Small intestine (tissue), 7 donors: ENCODE results near the gene SLC38A5. TPM values are rescaled to one million over a fixed set of nuclear protein-coding genes. Genes with fewer than 3 reads are reported as not detected.

ENCODE experiments used
- DNase-seq, 2 donors: peaks; one replicate each; pipeline versions ENCODE4 v3.0.0 to v3.0.0-alpha.2; 2013
- FAIRE-seq: peaks from 2 replicates; lab custom pipeline; 2012; peaks lifted over from hg19 to GRCh38; lab: Jason Lieb, UNC
- H3K27ac ChIP-seq, 3 donors: one replicate each; pipeline ENCODE4 v1.5.1; 2013; ENCODE audit warnings: low read length in 2 of 3, mild to moderate bottlenecking in 2 of 3, control low read depth in 1 of 3, inconsistent platforms in 1 of 3, low read depth in 1 of 3, moderate library complexity in 1 of 3
- H3K27me3 ChIP-seq, 3 donors: one replicate each; pipeline ENCODE4 v1.6.1; 2013; ENCODE audit warnings: low read length in 3 of 3, inconsistent platforms in 1 of 3; ENCODE audit not compliant: control insufficient read depth in 3 of 3, insufficient read depth in 3 of 3
- H3K36me3 ChIP-seq, 3 donors: one replicate each; pipeline ENCODE4 v1.6.1; 2013; ENCODE audit warnings: low read length in 3 of 3, inconsistent platforms in 1 of 3, low read depth in 1 of 3, mild to moderate bottlenecking in 1 of 3, moderate library complexity in 1 of 3; ENCODE audit not compliant: control insufficient read depth in 3 of 3, insufficient read depth in 2 of 3
- H3K4me1 ChIP-seq, 3 donors: one replicate each; pipeline ENCODE4 v1.6.1; 2013; ENCODE audit warnings: low read length in 2 of 3, inconsistent platforms in 1 of 3, low read depth in 1 of 3, mild to moderate bottlenecking in 1 of 3, moderate library complexity in 1 of 3; ENCODE audit not compliant: control insufficient read depth in 3 of 3, insufficient read depth in 2 of 3
- H3K4me3 ChIP-seq, 3 donors: one replicate each; pipeline ENCODE4 v1.5.1; 2013; ENCODE audit warnings: low read length in 3 of 3, control low read depth in 1 of 3, inconsistent platforms in 1 of 3, low read depth in 1 of 3, mild to moderate bottlenecking in 1 of 3, moderate library complexity in 1 of 3
- H3K9me3 ChIP-seq, 2 donors: one replicate each; pipeline ENCODE4 v1.6.1; 2013; ENCODE audit warnings: low read depth in 1 of 2, low read length in 1 of 2; ENCODE audit not compliant: control insufficient read depth in 2 of 2, insufficient read depth in 1 of 2
- WGBS, 3 donors: extraction: QIAGEN DNeasy Blood & Tissue Kit; methylation state at CpG; one replicate each; pipeline ENCODE4 v1.1.7; 2013; 5-methylcytosine and 5-hydroxymethylcytosine counted together
- polyA plus RNA-seq, 4 donors: library from polyadenylated mRNA; stranded (reverse) in 3 of 4; unstranded in 1 of 4; fragments of 200-250 nt in 3 of 4; fragments of 120-200 nt in 1 of 4; gene quantifications; one replicate each; pipeline versions ENCODE4 v1.2.1 to v1.2.3, GENCODE V29; 2013
- donor health status: healthy with polysubstance abuse.
- donor health status: control.
- donor health status: control.
- donor health status: Bipolar disorder and iron deficiency.
- donor health status: healthy.

The SLC38A5 gene
- polyA plus RNA-seq, 4 donors: 2.0 to 77.7 (median 32.6) TPM

- H3K4me1 ChIP-seq: no peaks in the 10 kb centered on the region
- H3K9me3 ChIP-seq: no peaks in the 10 kb centered on the region
- no peak overlapping the region for H3K27ac ChIP-seq
- peaks cover 3 to 37% (median 4%) of the 10 kb centered on the region in 3 donors for H3K36me3 ChIP-seq
- no peak overlapping the region for H3K4me3 ChIP-seq
- FAIRE-seq: no peak
- no peak for DNase-seq
- no peaks in the 10 kb centered on the region for H3K27me3 ChIP-seq
- WGBS, 3 donors: 69 to 91% (median 85%) methylated on average over 4 of the region's 4 CpGs
Observed at GRCh38 chrX:48513670-48514069, 43.6 kb upstream of the SLC38A5 start.

GRCh38 chrX:48512371-48512935 lies 42.4 kb upstream of the SLC38A5 start:
- 87 to 96% (median 95%) methylated on average over 15 to 20 of the region's 20 CpGs for WGBS, 3 donors
- Histone ChIP-seq H3K27me3 (no peaks in the 10 kb centered on the region), H3K4me3 (no peak overlapping the region), H3K9me3 (no peaks in the 10 kb centered on the region), H3K4me1 (no peaks in the 10 kb centered on the region), H3K36me3 (peaks cover 3 to 37% (median 4%) of the 10 kb centered on the region in 3 donors), H3K27ac (no peak overlapping the region)
- DNase-seq (no peak), FAIRE-seq (no peak)

DNA sequence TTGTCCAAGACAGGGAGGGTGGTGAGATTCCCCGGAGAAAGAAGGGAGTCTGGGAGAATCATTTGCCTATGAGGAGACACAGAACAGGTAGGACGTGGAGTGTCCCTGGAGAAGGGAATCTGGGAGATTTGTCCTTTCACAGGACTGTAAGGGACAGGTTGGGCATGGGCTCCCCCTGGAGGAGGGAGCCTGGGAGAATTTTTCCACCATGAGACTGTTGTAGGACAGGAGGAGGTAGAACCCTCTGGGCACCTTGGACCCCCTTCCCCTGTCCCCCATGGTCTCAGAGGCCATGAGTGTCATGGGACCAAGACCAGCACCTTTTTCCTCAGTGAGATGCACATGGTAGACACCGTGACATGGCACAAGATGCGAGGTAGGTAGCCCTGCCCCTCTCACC lies 41.5 kb upstream of the SLC38A5 start:
- H3K9me3 ChIP-seq: no peaks in the 10 kb centered on the region
- FAIRE-seq (no peak), DNase-seq (peak in 1 of 2 donors; percentile 28)
- H3K4me3 ChIP-seq: no peak overlapping the region
- no peak overlapping the region for H3K27ac ChIP-seq
- no peaks in the 10 kb centered on the region for H3K4me1 ChIP-seq
- H3K36me3 ChIP-seq: peaks cover 3 to 31% (median 4%) of the 10 kb centered on the region in 3 donors
- WGBS, 3 donors: 34 to 73% (median 55%) methylated on average over 4 of the region's 4 CpGs
- H3K27me3 ChIP-seq: no peaks in the 10 kb centered on the region

GRCh38 chrX:48509619-48510018 lies 39.6 kb upstream of the SLC38A5 start:
- Histone ChIP-seq H3K4me1 (no peaks in the 10 kb centered on the region), H3K36me3 (peaks cover 0 to 15% (median 0%) of the 10 kb centered on the region in 3 donors), H3K9me3 (no peaks in the 10 kb centered on the region), H3K27ac (no peak overlapping the region), H3K27me3 (no peaks in the 10 kb centered on the region), H3K4me3 (peak overlapping the region in 1 of 3 donors; percentile 65)
- DNase-seq (no peak), FAIRE-seq (no peak)
- 71 to 82% (median 74%) methylated on average over 9 to 11 of the region's 11 CpGs for WGBS, 3 donors

- H3K9me3 ChIP-seq: no peaks in the 10 kb centered on the region
- H3K4me3 ChIP-seq: peak overlapping the region; percentile 53 to 65 (median 65)
- no peaks in the 10 kb centered on the region for H3K4me1 ChIP-seq
- FAIRE-seq (no peak), DNase-seq (no peak)
- H3K36me3 ChIP-seq: peaks cover 0 to 12% (median 0%) of the 10 kb centered on the region in 3 donors
- peak overlapping the region in 1 of 3 donors; percentile 74 for H3K27ac ChIP-seq
- H3K27me3 ChIP-seq: no peaks in the 10 kb centered on the region
- WGBS, 3 donors: 3 to 41% (median 17%) methylated on average over 10 to 16 of the region's 16 CpGs
Observed at GRCh38 chrX:48509245-48509590, 39.2 kb upstream of the SLC38A5 start.

DNA sequence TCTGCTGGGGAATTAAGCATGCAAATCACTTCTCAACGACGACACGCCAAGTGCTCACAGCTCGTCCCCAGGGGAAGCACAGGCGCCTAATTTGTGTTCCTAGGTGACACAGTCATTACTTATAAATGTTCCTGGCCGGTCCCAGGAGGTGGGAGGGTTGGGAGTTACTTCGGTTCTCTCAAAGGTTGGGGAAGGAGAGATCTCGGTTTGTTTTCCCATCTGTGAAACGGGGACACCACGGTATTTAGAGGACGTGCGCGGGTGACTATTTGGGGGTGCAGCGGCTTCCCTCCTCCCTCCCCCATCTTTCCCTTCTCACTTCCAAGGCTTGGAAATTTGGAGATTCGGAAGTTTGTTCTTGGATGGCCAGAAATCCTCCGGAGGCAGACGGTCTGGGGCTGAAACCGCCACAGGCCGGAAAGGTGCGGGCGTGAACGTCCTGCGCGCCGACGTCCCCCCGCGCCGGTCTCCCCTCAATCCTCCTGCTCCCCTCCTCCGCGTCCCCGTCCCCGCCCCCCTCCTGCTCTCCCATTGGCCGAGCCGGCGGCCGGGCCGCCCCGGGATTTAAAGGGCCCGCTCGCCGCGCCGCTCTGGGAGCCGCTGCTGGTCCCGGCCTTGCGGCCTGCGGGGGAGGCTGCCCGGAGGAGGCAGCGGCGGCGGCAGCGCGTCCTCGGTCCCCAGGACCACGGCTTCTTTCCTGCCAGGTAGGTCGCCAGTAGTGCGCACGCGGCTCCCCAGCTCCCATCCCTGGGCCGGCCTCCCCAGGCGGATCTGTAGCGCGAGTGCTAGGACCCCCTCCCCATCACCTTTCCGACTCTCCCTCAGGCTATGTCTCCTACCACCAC lies 38.6 kb upstream of the SLC38A5 start, which contains the start of gene PORCN:
PORCN (plus strand) TSS at position 593 of the 845 bp plus-strand sequence. CDS start 829 bp downstream, outside the sequence.
- no peak for FAIRE-seq
- WGBS, 3 donors: 0 to 35% (median 16%) methylated on average over 43 to 65 of the region's 65 CpGs
- H3K4me1 ChIP-seq: no peaks in the 10 kb centered on the region
- no peaks in the 10 kb centered on the region for H3K27me3 ChIP-seq
- peak; percentile 73 to 75 for DNase-seq
- peak within 1 kb of the TSS; percentile 22 to 83 (median 30) for H3K27ac ChIP-seq
- peaks cover 0 to 8% (median 0%) of the 10 kb centered on the region in 3 donors for H3K36me3 ChIP-seq
- peak within 1 kb of the TSS; percentile 53 to 65 (median 65) for H3K4me3 ChIP-seq
- no peaks in the 10 kb centered on the region for H3K9me3 ChIP-seq

DNA sequence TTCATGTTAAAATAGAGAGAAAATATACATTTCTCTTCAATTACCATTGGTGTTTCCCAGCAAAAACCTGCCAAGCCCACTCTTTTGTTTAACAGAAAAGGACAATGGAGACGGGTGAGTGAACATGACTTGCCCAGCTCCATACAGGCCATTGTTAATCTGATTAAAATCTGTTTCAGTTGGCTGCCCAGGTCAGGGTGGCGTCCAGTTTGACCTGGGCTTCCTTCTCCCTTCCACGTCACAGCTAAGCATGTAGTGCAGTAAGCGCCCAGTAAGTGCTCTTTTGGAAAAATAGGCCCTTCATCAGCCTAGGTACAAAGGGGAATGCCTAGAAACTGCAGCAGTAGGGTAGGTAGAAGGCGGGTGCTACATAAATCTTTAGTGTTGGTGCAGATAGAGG lies 37.2 kb upstream of the SLC38A5 start:
- Histone ChIP-seq H3K27ac (no peak overlapping the region), H3K9me3 (no peaks in the 10 kb centered on the region), H3K27me3 (no peaks in the 10 kb centered on the region), H3K36me3 (peaks cover 0 to 2% (median 0%) of the 10 kb centered on the region in 3 donors), H3K4me3 (no peak overlapping the region), H3K4me1 (no peaks in the 10 kb centered on the region)
- 84 to 92% (median 88%) methylated on average over 5 of the region's 5 CpGs for WGBS, 3 donors
- no peak for FAIRE-seq
- no peak for DNase-seq

DNA sequence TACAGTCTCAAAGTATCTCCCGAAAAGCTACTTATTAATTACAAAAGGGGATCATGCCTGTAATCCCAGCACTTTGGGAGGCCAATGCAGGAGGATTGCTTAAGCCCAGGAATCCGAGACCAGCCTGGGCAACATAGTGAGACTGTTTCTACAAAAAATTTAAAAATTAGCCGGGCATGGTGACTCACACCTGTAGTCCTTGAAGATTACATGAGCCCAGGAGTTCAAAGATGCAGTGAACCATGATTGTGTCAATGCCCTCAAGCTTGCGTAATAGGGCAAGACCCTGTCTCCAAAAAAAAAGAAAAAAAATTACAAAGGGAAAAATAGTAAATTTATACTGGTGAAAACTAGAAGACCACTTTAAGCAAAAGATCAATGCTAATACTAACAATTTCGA lies 35.4 kb upstream of the SLC38A5 start:
- Histone ChIP-seq H3K9me3 (no peaks in the 10 kb centered on the region), H3K4me3 (no peak overlapping the region), H3K4me1 (no peaks in the 10 kb centered on the region), H3K36me3 (no peaks in the 10 kb centered on the region), H3K27me3 (no peaks in the 10 kb centered on the region), H3K27ac (no peak overlapping the region)
- no peak for FAIRE-seq
- no peak for DNase-seq
- whole genome bisulfite sequencing, 3 donors: 55 to 74% (median 62%) methylated on average over 5 of the region's 5 CpGs
